Stomach (tissue), 9 donors: Measurements from ENCODE around the gene OR5V1. TPM values are rescaled to one million over a fixed set of nuclear protein-coding genes. Genes with fewer than 3 reads are reported as not detected.

Source experiments
- DNase-seq, 2 donors: peaks; one replicate each; pipeline versions ENCODE4 v3.0.0 to v3.0.0-alpha.2; 2013 to 2019
- H3K27ac ChIP-seq, 5 donors: fragments of 200-600 bp in 4 of 5; sonication (generic) in 4 of 5; one replicate each; pipeline ENCODE4 v1.5.1; 2013 to 2019; ENCODE audit warnings: mild to moderate bottlenecking in 1 of 5, moderate library complexity in 1 of 5
- H3K27me3 ChIP-seq, 3 donors: fragments of 200-600 bp; sonication (generic); one replicate each; pipeline ENCODE4 v1.5.1; 2017 to 2019; ENCODE audit warnings: mixed run types in 1 of 3
- H3K36me3 ChIP-seq, 4 donors: fragments of 200-600 bp; sonication (generic); 1 replicate in 3 of 4; 2 replicates in 1 of 4; pipeline ENCODE4 v1.5.1; 2016 to 2019
- H3K4me1 ChIP-seq, 4 donors: fragments of 200-600 bp; sonication (generic); one replicate each; pipeline ENCODE4 v1.5.1; 2016 to 2019
- H3K4me3 ChIP-seq, 4 donors: fragments of 200-600 bp; sonication (generic) in 3 of 4; one replicate each; pipeline ENCODE4 v1.5.1; 2016 to 2019; ENCODE audit warnings: mild to moderate bottlenecking in 1 of 4
- H3K9me3 ChIP-seq, 4 donors: fragments of 200-600 bp; sonication (generic); one replicate each; pipeline ENCODE4 v1.5.1; 2016 to 2019
- CTCF ChIP-seq, 7 experiments: fragments of 450-650 bp in 4 of 7; fragments of 200-600 bp in 3 of 7; sonication (generic) in 3 of 7; IDR thresholded peaks; one replicate each; pipeline ENCODE4 v1.5.1; 2016 to 2019; ENCODE audit warnings: antibody characterized with exemption in 7 of 7, control low read depth in 2 of 7, mild to moderate bottlenecking in 1 of 7
- EP300 ChIP-seq: sonication (generic); formaldehyde crosslinking; IDR thresholded peaks from one replicate; pipeline ENCODE4 v1.6.1; 2017; ENCODE audit warnings: antibody characterized with exemption
- POLR2A ChIP-seq, 4 donors: fragments of 450-650 bp; IDR thresholded peaks; one replicate each; pipeline ENCODE4 v1.6.1; 2016; ENCODE audit warnings: antibody characterized with exemption in 4 of 4, control low read depth in 2 of 4, mild to moderate bottlenecking in 1 of 4, moderate library complexity in 1 of 4
- POLR2AphosphoS5 ChIP-seq, 3 donors: sonication (generic); formaldehyde crosslinking; IDR thresholded peaks; one replicate each; pipeline ENCODE4 v1.6.1; 2016; ENCODE audit warnings: antibody characterized with exemption in 3 of 3
- WGBS, 5 donors: extraction: QIAGEN DNeasy Blood & Tissue Kit in 3 of 5; methylation state at CpG; one replicate each; pipeline versions ENCODE4 v1.1.5 to v1.1.7; 2013 to 2018; 5-methylcytosine and 5-hydroxymethylcytosine counted together
- intact Hi-C: fragments of 100-400 bp; cut with DNase I; formaldehyde crosslinking; loops from one replicate; pipeline ENCODE4 v1.15.1; 2023; ENCODE audit warnings: low total_unique reads
- polyA plus RNA-seq, 3 donors: library from polyadenylated mRNA; stranded (reverse); fragments of 200-250 nt; gene quantifications; one replicate each; pipeline ENCODE4 v1.2.3, GENCODE V29; 2013
- total RNA-seq, 5 donors: library from RNA; depleted of rRNA; stranded (reverse); fragments of >200 nt; gene quantifications; one replicate each; pipeline versions ENCODE4 v1.1.0 to v1.2.3, GENCODE V29; 2014 to 2016
- donor health status: healthy with polysubstance abuse.
- donor health status: Bipolar disorder and iron deficiency.
- donor health status: healthy.

Gene OR5V1
- total and polyA plus RNA-seq, 8 donors = not detected

- intact Hi-C loops = no loop called here
- Histone ChIP-seq H3K27me3 (peaks cover 0 to 10% (median 0%) of the 10 kb centered on the region in 3 donors), H3K27ac (no peak within 1 kb of the TSS), H3K4me1 (no peaks in the 10 kb centered on the region), H3K36me3 (no peaks in the 10 kb centered on the region), H3K4me3 (no peak within 1 kb of the TSS), H3K9me3 (no peaks in the 10 kb centered on the region)
- TF ChIP-seq POLR2A (IDR thresholded peaks at IDR 0.05) = no peak
- TF ChIP-seq POLR2AphosphoS5 (IDR thresholded peaks at IDR 0.05) = no peak
- no peak for TF ChIP-seq CTCF (IDR thresholded peaks at IDR 0.05)
- TF ChIP-seq EP300 = no peak
- DNase-seq = no peak
Measured at GRCh38 chr6:29395331-29395730, 26.7 kb upstream of the OR5V1 start, which contains the start of gene OR12D2. Gene OR12D2, plus strand, starts transcription at chr6:29395631. Its CDS starts 1,069 bp downstream, at chr6:29396700.

- WGBS, 5 donors = 37 to 59% (median 54%) methylated on average over 4 of the region's 4 CpGs
- intact Hi-C loops = no loop called here
- H3K36me3 ChIP-seq = no peaks in the 10 kb centered on the region
Measured at GRCh38 chr6:29388533-29388932, 19.9 kb upstream of the OR5V1 start.

GRCh38 chr6:29376003-29376402 lies 7.3 kb upstream of the OR5V1 start:
- intact Hi-C loops = no loop called here
- no peaks in the 10 kb centered on the region for H3K4me1 ChIP-seq
- TF ChIP-seq CTCF (IDR thresholded peaks at IDR 0.05) (no peak), EP300 (no peak), POLR2A (IDR thresholded peaks at IDR 0.05) (no peak), POLR2AphosphoS5 (IDR thresholded peaks at IDR 0.05) (no peak)
- H3K27me3 ChIP-seq = no peaks in the 10 kb centered on the region
- H3K9me3 ChIP-seq = peaks cover 0 to 6% (median 0%) of the 10 kb centered on the region in 4 donors
- H3K27ac ChIP-seq = no peak overlapping the region
- no peaks in the 10 kb centered on the region for H3K36me3 ChIP-seq
- H3K4me3 ChIP-seq = no peak overlapping the region
- no peak for DNase-seq

More at GRCh38 chr6:29388533-29388932, 19.9 kb upstream of the OR5V1 start:
- Histone ChIP-seq H3K27ac (no peak overlapping the region), H3K4me3 (no peak overlapping the region), H3K27me3 (peaks cover 0 to 10% (median 0%) of the 10 kb centered on the region in 3 donors), H3K4me1 (no peaks in the 10 kb centered on the region), H3K9me3 (no peaks in the 10 kb centered on the region)
- no peak for DNase-seq
- TF ChIP-seq POLR2AphosphoS5 (IDR thresholded peaks at IDR 0.05) (no peak), POLR2A (IDR thresholded peaks at IDR 0.05) (no peak), EP300 (no peak), CTCF (IDR thresholded peaks at IDR 0.05) (no peak)

GRCh38 chr6:29375191-29375590 lies 6.5 kb upstream of the OR5V1 start, which contains the start of gene OR12D3:
Gene OR12D3, minus strand, starts transcription at chr6:29375291. Its CDS starts 4 bp downstream, at chr6:29375287.
- intact Hi-C loops = no loop called here
- no peaks in the 10 kb centered on the region for H3K4me1 ChIP-seq
- no peak for TF ChIP-seq EP300
- TF ChIP-seq CTCF (IDR thresholded peaks at IDR 0.05) = no peak
- peaks cover 0 to 6% (median 0%) of the 10 kb centered on the region in 4 donors for H3K9me3 ChIP-seq
- H3K36me3 ChIP-seq = no peaks in the 10 kb centered on the region
- no peak for DNase-seq
- H3K27me3 ChIP-seq = no peaks in the 10 kb centered on the region
- 89 to 96% (median 92%) methylated on average over 1 of the region's 1 CpG for WGBS, 5 donors
- no peak within 1 kb of the TSS for H3K4me3 ChIP-seq
- H3K27ac ChIP-seq = no peak within 1 kb of the TSS
